GM12892 (cell line): ENCODE results near the gene C1QTNF6.

Source experiments
- POLR2A ChIP-seq: IDR thresholded peaks from 2 replicates; pipeline ENCODE4 v1.6.1; 2011; ENCODE audit warnings: low read depth, low read length, control low read depth
- POLR2AphosphoS5 ChIP-seq: IDR thresholded peaks from 2 replicates; pipeline ENCODE4 v1.6.1; 2011; ENCODE audit warnings: low read depth, low read length, control low read depth
- TAF1 ChIP-seq: IDR thresholded peaks from 2 replicates; pipeline ENCODE4 v1.6.1; 2011; ENCODE audit warnings: low read depth, mild to moderate bottlenecking, control low read depth, low read length, borderline replicate concordance

- TF ChIP-seq POLR2AphosphoS5, result no peak
- no peak for TF ChIP-seq TAF1
- no peak for TF ChIP-seq POLR2A
Observed at GRCh38 chr22:37176464-37177061, 11.5 kb downstream of the C1QTNF6 start.
